H9 (cell line): Measurements from ENCODE around the gene SPSB4. TPM values are rescaled to one million over a fixed set of nuclear protein-coding genes. Genes with fewer than 3 reads are reported as not detected.

Experiments used
- DNase-seq: peaks from one replicate; pipeline ENCODE4 v3.0.0-alpha.2; 2017
- H2AFZ ChIP-seq: one replicate; pipeline ENCODE4 v1.6.1; 2013; ENCODE audit warnings: mild to moderate bottlenecking, low read length, control low read depth, moderate library complexity
- H2AK5ac ChIP-seq: 2 replicates; pipeline ENCODE4 v1.6.1; 2013; ENCODE audit warnings: low read length, control low read depth, mixed read lengths; ENCODE audit not compliant: insufficient read length
- H2BK120ac ChIP-seq: one replicate; pipeline ENCODE4 v1.6.1; 2013; ENCODE audit warnings: low read depth, mild to moderate bottlenecking, low read length, control low read depth, inconsistent platforms; ENCODE audit not compliant: poor library complexity, severe bottlenecking
- H2BK12ac ChIP-seq: 2 replicates; pipeline ENCODE4 v1.6.1; 2013; ENCODE audit warnings: low read length, control low read depth, mixed read lengths, low read depth; ENCODE audit not compliant: insufficient read length
- H2BK15ac ChIP-seq: 2 replicates; pipeline ENCODE4 v1.6.1; 2013; ENCODE audit warnings: low read depth, low read length, control low read depth
- H2BK20ac ChIP-seq: one replicate; pipeline ENCODE4 v1.6.1; 2013; ENCODE audit warnings: low read depth, mild to moderate bottlenecking, low read length, control low read depth, inconsistent platforms; ENCODE audit not compliant: poor library complexity, severe bottlenecking
- H2BK5ac ChIP-seq: 2 replicates; pipeline ENCODE4 v1.6.1; 2013; ENCODE audit warnings: low read length, control low read depth, mixed read lengths; ENCODE audit not compliant: insufficient read length
- H3K14ac ChIP-seq: 2 replicates; pipeline ENCODE4 v1.6.1; 2013; ENCODE audit warnings: low read length, control low read depth; ENCODE audit not compliant: insufficient read depth
- H3K18ac ChIP-seq: 2 replicates; pipeline ENCODE4 v1.6.1; 2013; ENCODE audit warnings: low read depth, mild to moderate bottlenecking, mixed read lengths, low read length, control low read depth; ENCODE audit not compliant: insufficient read length
- H3K23ac ChIP-seq: 2 replicates; pipeline ENCODE4 v1.6.1; 2013; ENCODE audit warnings: low read length, control low read depth, mixed read lengths, low read depth; ENCODE audit not compliant: insufficient read length
- H3K23me2 ChIP-seq: 2 replicates; pipeline ENCODE4 v1.6.1; 2013; ENCODE audit warnings: low read depth, mild to moderate bottlenecking, mixed read lengths, low read length, control low read depth; ENCODE audit not compliant: insufficient read length, poor library complexity, severe bottlenecking
- H3K27ac ChIP-seq: 2 replicates; pipeline ENCODE4 v1.5.1; 2013; ENCODE audit warnings: low read length, control low read depth, mixed read lengths, low read depth; ENCODE audit not compliant: insufficient read length
- H3K27me3 ChIP-seq: 2 replicates; pipeline ENCODE4 v1.6.1; 2013; ENCODE audit warnings: low read length, control low read depth, inconsistent platforms; ENCODE audit not compliant: insufficient read depth
- H3K4ac ChIP-seq: 2 replicates; pipeline ENCODE4 v1.6.1; 2013; ENCODE audit warnings: low read depth, mild to moderate bottlenecking, control low read depth, inconsistent platforms, low read length, moderate library complexity
- H3K4me1 ChIP-seq: 2 replicates; pipeline ENCODE4 v1.6.1; 2013; ENCODE audit warnings: low read length, control low read depth, inconsistent platforms; ENCODE audit not compliant: insufficient read depth
- H3K4me2 ChIP-seq: 2 replicates; pipeline ENCODE4 v1.6.1; 2013; ENCODE audit warnings: low read length, control low read depth, mixed read lengths; ENCODE audit not compliant: insufficient read length, insufficient read depth
- H3K56ac ChIP-seq: 2 replicates; pipeline ENCODE4 v1.6.1; 2013; ENCODE audit warnings: low read depth, mild to moderate bottlenecking, mixed read lengths, low read length, control low read depth; ENCODE audit not compliant: insufficient read length
- H3K79me1 ChIP-seq: 2 replicates; pipeline ENCODE4 v1.6.1; 2013; ENCODE audit warnings: low read depth, mild to moderate bottlenecking, moderate library complexity, low read length, control low read depth, inconsistent platforms; ENCODE audit not compliant: insufficient read depth, poor library complexity, severe bottlenecking
- H3K79me2 ChIP-seq: 2 replicates; pipeline ENCODE4 v1.6.1; 2013; ENCODE audit warnings: low read length, control low read depth, inconsistent platforms; ENCODE audit not compliant: insufficient read depth
- H3K9ac ChIP-seq: 2 replicates; pipeline ENCODE4 v1.6.1; 2013; ENCODE audit warnings: low read length, control low read depth, mixed read lengths; ENCODE audit not compliant: insufficient read length; ENCODE audit errors: extremely low read depth
- H3K9me3 ChIP-seq: one replicate; pipeline ENCODE4 v1.6.1; 2013; ENCODE audit warnings: low read depth, low read length, inconsistent platforms; ENCODE audit not compliant: control insufficient read depth
- H3T11ph ChIP-seq: one replicate; pipeline ENCODE4 v1.6.1; 2013; ENCODE audit warnings: mild to moderate bottlenecking, low read length, control low read depth, inconsistent platforms
- H4K20me1 ChIP-seq: one replicate; pipeline ENCODE4 v1.6.1; 2013; ENCODE audit not compliant: control insufficient read depth, insufficient read length, insufficient read depth
- H4K5ac ChIP-seq: 2 replicates; pipeline ENCODE4 v1.6.1; 2013; ENCODE audit warnings: low read depth, mild to moderate bottlenecking, mixed read lengths, low read length, control low read depth; ENCODE audit not compliant: insufficient read length
- H4K8ac ChIP-seq: replicated peaks from 2 replicates; pipeline ENCODE4 v1.6.1; 2013; ENCODE audit warnings: low read length, control low read depth, mixed read lengths, low read depth; ENCODE audit not compliant: insufficient read length
- H4K91ac ChIP-seq: 2 replicates; pipeline ENCODE4 v1.6.1; 2013; ENCODE audit warnings: low read depth, mild to moderate bottlenecking, moderate library complexity, mixed read lengths, low read length, control low read depth; ENCODE audit not compliant: insufficient read length
- H3K27ac Mint-ChIP-seq, 3 experiments: 2 replicates in 2 of 3; 3 replicates in 1 of 3; pipeline ENCODE4 v1.8.0; 2020 to 2021; ENCODE audit warnings: mixed read lengths in 3 of 3, mild to moderate bottlenecking in 1 of 3, moderate library complexity in 1 of 3
- H3K27me3 Mint-ChIP-seq: 2 replicates; pipeline ENCODE4 v1.8.0; 2021; ENCODE audit warnings: low read depth, mild to moderate bottlenecking, moderate library complexity, mixed read lengths
- H3K36me3 Mint-ChIP-seq, 3 experiments: 2 replicates in 2 of 3; 3 replicates in 1 of 3; pipeline ENCODE4 v1.8.0; 2020 to 2021; ENCODE audit warnings: low read depth in 3 of 3, mixed read lengths in 3 of 3; ENCODE audit not compliant: insufficient read depth in 1 of 3
- H3K4me1 Mint-ChIP-seq, 2 experiments: 2 replicates each; pipeline ENCODE4 v1.8.0; 2020; ENCODE audit warnings: mixed read lengths in 2 of 2
- H3K4me3 Mint-ChIP-seq, 2 experiments: 2 replicates in 1 of 2; 3 replicates in 1 of 2; pipeline ENCODE4 v1.8.0; 2020 to 2021; ENCODE audit warnings: mild to moderate bottlenecking in 2 of 2, mixed read lengths in 2 of 2, moderate library complexity in 1 of 2
- H3K9me3 Mint-ChIP-seq, 2 experiments: 2 replicates in 1 of 2; 3 replicates in 1 of 2; pipeline ENCODE4 v1.8.0; 2020; ENCODE audit warnings: mild to moderate bottlenecking in 2 of 2, mixed read lengths in 2 of 2, moderate library complexity in 1 of 2
- WGBS: extraction: QIAGEN DNeasy Blood & Tissue Kit; methylation state at CpG from one replicate; pipeline ENCODE4 v1.1.7; 2013; ENCODE audit warnings: missing lambda C conversion rate, low lambda C conversion rate, mixed read lengths; ENCODE audit not compliant: insufficient read length; ENCODE audit errors: extremely low coverage; 5-methylcytosine and 5-hydroxymethylcytosine counted together
- total RNA-seq: library from RNA; stranded (reverse); gene quantifications from 2 replicates; pipeline ENCODE4 v1.2.1, GENCODE V29; 2021
- TF ChIP-seq, protein P1 (sequence below): fragments of 200-600 bp; sonication (generic); conservative IDR thresholded peaks from 3 replicates; pipeline ENCODE4 v1.8.0; 2021; ENCODE audit warnings: antibody characterized with exemption, mild to moderate bottlenecking

The SPSB4 gene
- total RNA-seq, 1 experiment from 2014 or later: 6.2 TPM

DNA sequence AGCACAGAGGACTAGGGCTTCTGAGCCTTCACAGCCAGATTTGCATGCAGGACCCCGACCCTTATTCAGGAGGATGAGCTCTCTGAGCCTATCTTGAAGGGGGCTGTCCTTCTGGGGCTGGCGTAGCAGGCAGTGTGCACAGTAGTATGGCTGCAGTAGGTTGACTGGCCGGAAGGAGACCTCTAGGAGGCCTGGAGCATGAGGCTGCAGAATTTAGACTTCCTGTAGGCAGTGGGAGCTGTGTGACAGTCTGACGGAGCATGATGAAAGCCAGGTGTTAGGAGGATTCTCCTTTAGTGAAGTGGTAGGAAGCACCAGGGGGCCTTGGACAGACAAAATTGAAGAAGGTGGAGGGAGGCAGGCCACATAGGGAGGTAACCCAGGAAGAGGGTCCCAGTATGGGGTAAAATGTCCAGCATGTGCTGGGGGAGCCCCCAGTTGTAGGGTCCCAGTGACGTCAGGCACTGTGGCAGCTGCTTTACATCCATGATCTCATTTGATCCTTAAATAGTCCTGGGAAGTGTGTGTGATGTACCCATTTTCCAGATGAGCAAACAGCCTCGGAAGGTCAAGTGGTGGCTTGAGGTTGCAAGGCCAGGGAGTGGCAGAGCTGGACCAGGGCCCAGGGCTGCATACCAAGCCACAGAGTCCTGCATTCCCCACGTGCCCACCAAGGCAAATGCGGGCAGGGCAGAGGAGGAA lies 36.1 kb downstream of the SPSB4 start:
- no peaks in the 10 kb centered on the region for H3K27me3 ChIP-seq
- H3K14ac ChIP-seq: no peak overlapping the region; the same call in 1 of the 2 replicates
- H3K27me3 Mint-ChIP-seq: no peaks in the 10 kb centered on the region; the same call in 1 of the 2 replicates
- no peak overlapping the region for H3K4me2 ChIP-seq
- no CpG with 5 or more reads among the region's 8 CpGs for WGBS
- H2BK5ac ChIP-seq: no peak overlapping the region
- no peaks in the 10 kb centered on the region; a peak in 1 of 7 replicates for H3K36me3 Mint-ChIP-seq
- H3K4ac ChIP-seq: no peak overlapping the region
- H3K4me1 Mint-ChIP-seq: peaks cover 71 to 73% of the 10 kb centered on the region in 2 experiments
- no peak overlapping the region for H3K56ac ChIP-seq
- H2AK5ac ChIP-seq: no peak overlapping the region
- no peak overlapping the region for H3K27ac ChIP-seq
- no peaks in the 10 kb centered on the region for H3K9me3 ChIP-seq
- H3T11ph ChIP-seq: no peak overlapping the region
- no peak overlapping the region for H4K8ac ChIP-seq
- H3K23ac ChIP-seq: no peak overlapping the region
- peak overlapping the region; percentile 38 to 54 (median 53); a peak in 4 of 7 replicates for H3K27ac Mint-ChIP-seq
- H3K4me3 Mint-ChIP-seq: no peak overlapping the region
- no peaks in the 10 kb centered on the region for H4K20me1 ChIP-seq
- no peaks in the 10 kb centered on the region for H3K79me1 ChIP-seq
- no peak overlapping the region for H2BK120ac ChIP-seq
- no peak for DNase-seq
- no peak overlapping the region for H3K9ac ChIP-seq
- no peaks in the 10 kb centered on the region for H3K9me3 Mint-ChIP-seq
- H2BK15ac ChIP-seq: no peak overlapping the region
- H3K79me2 ChIP-seq: no peaks in the 10 kb centered on the region
- no peak overlapping the region for H4K5ac ChIP-seq
- H2BK20ac ChIP-seq: no peak overlapping the region
- no peaks in the 10 kb centered on the region for H3K23me2 ChIP-seq
- no peak overlapping the region for H3K18ac ChIP-seq
- peaks cover 11% of the 10 kb centered on the region; the same call in 1 of the 2 replicates for H3K4me1 ChIP-seq
- no peak overlapping the region for H2BK12ac ChIP-seq
- no peak overlapping the region for H2AFZ ChIP-seq
- TF ChIP-seq, protein P1, sequence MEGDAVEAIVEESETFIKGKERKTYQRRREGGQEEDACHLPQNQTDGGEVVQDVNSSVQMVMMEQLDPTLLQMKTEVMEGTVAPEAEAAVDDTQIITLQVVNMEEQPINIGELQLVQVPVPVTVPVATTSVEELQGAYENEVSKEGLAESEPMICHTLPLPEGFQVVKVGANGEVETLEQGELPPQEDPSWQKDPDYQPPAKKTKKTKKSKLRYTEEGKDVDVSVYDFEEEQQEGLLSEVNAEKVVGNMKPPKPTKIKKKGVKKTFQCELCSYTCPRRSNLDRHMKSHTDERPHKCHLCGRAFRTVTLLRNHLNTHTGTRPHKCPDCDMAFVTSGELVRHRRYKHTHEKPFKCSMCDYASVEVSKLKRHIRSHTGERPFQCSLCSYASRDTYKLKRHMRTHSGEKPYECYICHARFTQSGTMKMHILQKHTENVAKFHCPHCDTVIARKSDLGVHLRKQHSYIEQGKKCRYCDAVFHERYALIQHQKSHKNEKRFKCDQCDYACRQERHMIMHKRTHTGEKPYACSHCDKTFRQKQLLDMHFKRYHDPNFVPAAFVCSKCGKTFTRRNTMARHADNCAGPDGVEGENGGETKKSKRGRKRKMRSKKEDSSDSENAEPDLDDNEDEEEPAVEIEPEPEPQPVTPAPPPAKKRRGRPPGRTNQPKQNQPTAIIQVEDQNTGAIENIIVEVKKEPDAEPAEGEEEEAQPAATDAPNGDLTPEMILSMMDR: no peak
- no peak overlapping the region for H4K91ac ChIP-seq
